K562 (cell line): Measurements from ENCODE around the gene C22orf42. TPM values are rescaled to one million over a fixed set of nuclear protein-coding genes. Genes with fewer than 3 reads are reported as not detected.
A peak's percentile ranks its signal among the peaks of the same experiment; 100 is the strongest.

Experiments
- ATAC-seq: fragments of 200-7000 bp; cut with Tn5 transposase; 3 replicates; pipeline ENCODE4 v1.9.1; 2020; ENCODE audit warnings: moderate library complexity
- BruUV-seq: library from RNA; stranded (reverse); fragments of 400-500 nt; replicated peaks from 2 replicates; lab custom pipeline; 2021; lab: Mats Ljungman, UMichigan
- CTCF ChIA-PET: fragments of 300-600 bp; formaldehyde crosslinking; extraction: SDS; loops from one replicate; lab custom pipeline; 2021; ENCODE audit warnings: low intra/inter-chr PET ratio; lab: Yijun Ruan, JAX
- POLR2A ChIA-PET: fragments of 300-600, 350-650 bp; sonication (Branson Sonifier 250); formaldehyde crosslinking; extraction: SDS; loops from one replicate; lab custom pipeline; 2021; ENCODE audit warnings: antibody characterized with exemption, inconsistent platforms; lab: Yijun Ruan, JAX
- DNase-seq, 4 experiments: peaks; one replicate each; pipeline versions ENCODE4 v3.0.0 to v3.0.0-alpha.2; 2011 to 2018; ENCODE audit warnings: low spot score in 3 of 4, mixed read lengths in 3 of 4; ENCODE audit errors: extremely low read depth in 1 of 4
- FAIRE-seq: peaks from 2 replicates; lab custom pipeline; 2011; peaks lifted over from hg19 to GRCh38; lab: Jason Lieb, UNC
- H2AFZ ChIP-seq: 2 replicates; pipeline ENCODE4 v1.6.0; 2011; ENCODE audit warnings: low read depth, low read length, control low read depth, inconsistent platforms
- H3K27ac ChIP-seq: fragments of 200-600 bp; 3 replicates; pipeline ENCODE4 v1.8.0; 2011; ENCODE audit warnings: low read depth, mild to moderate bottlenecking, control low read depth, inconsistent platforms, low read length, moderate library complexity, mixed read lengths; ENCODE audit errors: extremely low read depth
- H3K27me3 ChIP-seq, 2 experiments: fragments of 300-600 bp in 1 of 2; 2 replicates in 1 of 2; 3 replicates in 1 of 2; pipeline versions ENCODE4 v1.6.0 to v1.8.0; 2011; ENCODE audit warnings: inconsistent platforms in 2 of 2, low read length in 2 of 2, mild to moderate bottlenecking in 1 of 2, mixed read lengths in 1 of 2, moderate library complexity in 1 of 2; ENCODE audit not compliant: control insufficient read depth in 2 of 2, insufficient read depth in 2 of 2
- H3K36me3 ChIP-seq: fragments of 300-600 bp; 3 replicates; pipeline ENCODE4 v1.8.0; 2011; ENCODE audit warnings: mild to moderate bottlenecking, low read length, inconsistent platforms; ENCODE audit not compliant: control insufficient read depth, insufficient read depth
- H3K4me1 ChIP-seq, 2 experiments: fragments of 200-600 bp in 1 of 2; replicated peaks in 1 of 2; 2 replicates in 1 of 2; 3 replicates in 1 of 2; pipeline versions ENCODE4 v1.5.1 to v1.8.0; 2011; ENCODE audit warnings: inconsistent platforms in 2 of 2, low read length in 2 of 2, mild to moderate bottlenecking in 1 of 2, mixed read lengths in 1 of 2, moderate library complexity in 1 of 2; ENCODE audit not compliant: control insufficient read depth in 2 of 2, insufficient read depth in 2 of 2
- H3K4me2 ChIP-seq: 2 replicates; pipeline ENCODE4 v1.6.1; 2011; ENCODE audit warnings: low read length, control low read depth, inconsistent platforms, mixed read lengths; ENCODE audit not compliant: insufficient read depth
- H3K4me3 ChIP-seq: fragments of 200-600 bp; sonication (generic), shearing (Covaris generic); 2 replicates; pipeline ENCODE4 v1.5.1; 2016; ENCODE audit warnings: control low read depth, inconsistent platforms
- H3K79me2 ChIP-seq: fragments of 200-600 bp; 3 replicates; pipeline ENCODE4 v1.8.0; 2011; ENCODE audit warnings: low read length, inconsistent platforms; ENCODE audit not compliant: control insufficient read depth, insufficient read depth
- H3K9ac ChIP-seq, 2 experiments: 2 replicates each; pipeline versions ENCODE4 v1.6.0 to v1.6.1; 2011; ENCODE audit warnings: low read depth in 2 of 2, low read length in 2 of 2, control low read depth in 1 of 2, inconsistent platforms in 1 of 2, mild to moderate bottlenecking in 1 of 2, mixed read lengths in 1 of 2; ENCODE audit not compliant: insufficient read depth in 1 of 2
- H3K9me1 ChIP-seq: one replicate; pipeline ENCODE4 v1.6.0; 2011; ENCODE audit warnings: inconsistent platforms, mild to moderate bottlenecking, low read length, moderate library complexity; ENCODE audit not compliant: control insufficient read depth, insufficient read depth
- H3K9me3 ChIP-seq: replicated peaks from 2 replicates; pipeline ENCODE4 v1.5.1; 2011; ENCODE audit warnings: low read depth, low read length, inconsistent platforms; ENCODE audit not compliant: control insufficient read depth, insufficient read depth
- H4K20me1 ChIP-seq: replicated peaks from 2 replicates; pipeline ENCODE4 v1.6.1; 2011; ENCODE audit warnings: low read length, inconsistent platforms, mixed read lengths; ENCODE audit not compliant: control insufficient read depth, insufficient read depth
- BRD9 ChIP-seq: fragments of 450-650 bp; IDR thresholded peaks from 2 replicates; pipeline ENCODE4 v1.6.1; 2018; ENCODE audit warnings: low read depth; ENCODE audit not compliant: partially characterized antibody
- CTCF ChIP-seq, 3 experiments: IDR thresholded peaks in 2 of 3; conservative IDR thresholded peaks in 1 of 3; 2 replicates each; pipeline ENCODE4 v1.5.1; 2011 to 2012; ENCODE audit warnings: low read length in 3 of 3, mild to moderate bottlenecking in 3 of 3, control low read depth in 2 of 3, improper control_type of control experiment in 1 of 3, inconsistent platforms in 1 of 3, low read depth in 1 of 3, mixed read lengths in 1 of 3, moderate library complexity in 1 of 3; ENCODE audit not compliant: insufficient read depth in 2 of 3
- MAX ChIP-seq: sonication (generic); formaldehyde crosslinking; IDR thresholded peaks from 2 replicates; pipeline ENCODE4 v1.9.0; 2022; ENCODE audit warnings: mild to moderate bottlenecking, missing genetic modification reagents
- NFXL1 ChIP-seq: fragments of 450-650 bp; formaldehyde crosslinking; IDR thresholded peaks from 2 replicates; pipeline ENCODE4 v1.4.0; 2021; ENCODE audit warnings: mild to moderate bottlenecking
- RAD21 ChIP-seq, 2 experiments: fragments of 250-450 bp in 1 of 2; fragments of 450-650 bp in 1 of 2; sonication (Bioruptor Pico) in 1 of 2; formaldehyde crosslinking in 1 of 2; IDR thresholded peaks in 1 of 2; conservative IDR thresholded peaks in 1 of 2; 2 replicates each; pipeline versions ENCODE4 v1.4.0 to v1.8.0; 2020 to 2022; ENCODE audit warnings: mild to moderate bottlenecking in 2 of 2, moderate library complexity in 1 of 2
- ZNF408 ChIP-seq: fragments of 250-450 bp; sonication (Bioruptor Pico); IDR thresholded peaks from 2 replicates; pipeline ENCODE4 v1.4.0; 2020; ENCODE audit warnings: low read depth, mild to moderate bottlenecking, moderate library complexity
- ZNF717 ChIP-seq: fragments of 250-450 bp; sonication (Bioruptor Pico); IDR thresholded peaks from 2 replicates; pipeline ENCODE4 v1.5.0; 2021
- WGBS: fragments of 100-300 bp; shearing (Covaris generic); methylation state at CpG from one replicate; pipeline ENCODE4 v1.1.6; 2016; ENCODE audit warnings: low coverage, mixed read lengths; ENCODE audit not compliant: insufficient coverage; ENCODE audit errors: missing lambda C conversion rate; 5-methylcytosine and 5-hydroxymethylcytosine counted together
- in situ Hi-C: fragments of 300-500 bp; cut with MboI; formaldehyde crosslinking; loops from 4 replicates; pipeline ENCODE4 v1.15.0; 2018; ENCODE audit warnings: inconsistent platforms, mixed read lengths
- intact Hi-C: fragments of 100-400 bp; cut with micrococcal nuclease; formaldehyde crosslinking; loops from 2 replicates; pipeline ENCODE4 v1.14.2; 2022
- polyA plus RNA-seq, 8 experiments: library from polyadenylated mRNA; depleted of rRNA in 4 of 8; stranded (reverse) in 5 of 8; unstranded in 3 of 8; fragments of >200 nt; fragmentation: Nextera tagmentation in 2 of 8; fragmentation: Illumina TruSeq in 1 of 8; extraction: Ambion mirVana in 2 of 8; extraction: Trizol in 1 of 8; gene quantifications; 2 replicates each; pipeline versions ENCODE4 v1.2.1 to v1.2.3, GENCODE V29; 2011 to 2014; ENCODE audit warnings: inconsistent platforms in 1 of 8, missing spikeins in 1 of 8
- total RNA-seq, 7 experiments: library from RNA; depleted of rRNA in 6 of 7; stranded (reverse); fragments of >200 nt in 6 of 7; fragmentation: Illumina TruSeq in 2 of 7; extraction: Trizol in 2 of 7; gene quantifications; 2 replicates each; pipeline versions ENCODE4 v1.2.1 to v1.2.3, GENCODE V29; 2011 to 2021; ENCODE audit warnings: low replicate concordance in 1 of 7
- TF ChIP-seq, protein P1 (sequence below): sonication (generic); formaldehyde crosslinking; IDR thresholded peaks from 2 replicates; pipeline ENCODE4 v1.8.1; 2022; ENCODE audit warnings: missing genetic modification reagents
- TF ChIP-seq, protein P2 (sequence below): fragments of 250-450 bp; sonication (Bioruptor Pico); IDR thresholded peaks from 2 replicates; pipeline ENCODE4 v1.5.0; 2021

The C22orf42 gene
- total and polyA plus RNA-seq, 9 of the 15 experiments (the other 6 are each of a cell fraction or from before 2014, with no cell fraction given) = not detected

- CTCF ChIA-PET = interaction anchor here (0.6 to 1.1 kb wide), 3 partner anchors 17 to 341 kb away, joined by 3 to 4 read pairs (median 3); no protein-coding TSS in a partner anchor
- DNase-seq = no peak
- no TSS peak for BruUV-seq
- Histone ChIP-seq H3K4me1 (no peaks in the 10 kb centered on the region), H4K20me1 (no peaks in the 10 kb centered on the region), H3K9ac (no peak overlapping the region), H3K79me2 (no peaks in the 10 kb centered on the region), H3K4me3 (no peak overlapping the region), H3K36me3 (no peaks in the 10 kb centered on the region), H3K27ac (no peak overlapping the region), H3K9me1 (no peaks in the 10 kb centered on the region), H3K4me2 (no peak overlapping the region), H3K9me3 (no peaks in the 10 kb centered on the region), H2AFZ (no peak overlapping the region), H3K27me3 (no peaks in the 10 kb centered on the region)
- FAIRE-seq = no peak
- TF ChIP-seq CTCF (IDR thresholded peaks at IDR 0.05 in 2 of 3, conservative IDR thresholded peaks at IDR 0.05 in 1 of 3; ENCODE audit: insufficient read depth in 2 of 3, low read depth in 1 of 3, low read length in 3 of 3) (peak in 1 of 3 experiments; percentile 53; a peak in 2 of 6 replicates), BRD9 (no peak), ZNF717 (CRISPR knock-in tag) (no peak), ZNF408 (no peak), RAD21 (CRISPR knock-in tag; conservative IDR thresholded peaks at IDR 0.05 in 1 of 2, IDR thresholded peaks at IDR 0.05 in 1 of 2) (peak; percentile 56 to 66), MAX (CRISPR knock-in tag) (no peak), NFXL1 (CRISPR knock-in tag) (no peak)
- TF ChIP-seq, protein P1, sequence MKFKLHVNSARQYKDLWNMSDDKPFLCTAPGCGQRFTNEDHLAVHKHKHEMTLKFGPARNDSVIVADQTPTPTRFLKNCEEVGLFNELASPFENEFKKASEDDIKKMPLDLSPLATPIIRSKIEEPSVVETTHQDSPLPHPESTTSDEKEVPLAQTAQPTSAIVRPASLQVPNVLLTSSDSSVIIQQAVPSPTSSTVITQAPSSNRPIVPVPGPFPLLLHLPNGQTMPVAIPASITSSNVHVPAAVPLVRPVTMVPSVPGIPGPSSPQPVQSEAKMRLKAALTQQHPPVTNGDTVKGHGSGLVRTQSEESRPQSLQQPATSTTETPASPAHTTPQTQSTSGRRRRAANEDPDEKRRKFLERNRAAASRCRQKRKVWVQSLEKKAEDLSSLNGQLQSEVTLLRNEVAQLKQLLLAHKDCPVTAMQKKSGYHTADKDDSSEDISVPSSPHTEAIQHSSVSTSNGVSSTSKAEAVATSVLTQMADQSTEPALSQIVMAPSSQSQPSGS = no peak
- TF ChIP-seq, protein P2, sequence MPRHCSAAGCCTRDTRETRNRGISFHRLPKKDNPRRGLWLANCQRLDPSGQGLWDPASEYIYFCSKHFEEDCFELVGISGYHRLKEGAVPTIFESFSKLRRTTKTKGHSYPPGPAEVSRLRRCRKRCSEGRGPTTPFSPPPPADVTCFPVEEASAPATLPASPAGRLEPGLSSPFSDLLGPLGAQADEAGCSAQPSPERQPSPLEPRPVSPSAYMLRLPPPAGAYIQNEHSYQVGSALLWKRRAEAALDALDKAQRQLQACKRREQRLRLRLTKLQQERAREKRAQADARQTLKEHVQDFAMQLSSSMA (CRISPR knock-in tag) = no peak
- POLR2A ChIA-PET = no interaction called here
- in situ Hi-C loops = no loop called here
- ATAC-seq = no peak
- 6% methylated on average over 2 of the region's 2 CpGs for WGBS
- intact Hi-C loops = no loop called here
These were observed 55.3 kb downstream of the C22orf42 start for GRCh38 chr22:32103658-32104315.
